Measurements from ENCODE around the gene LSM12.
"Not testable (repeated sequence)": the region's sequence is repeated elsewhere in the genome, so short reads cannot be mapped to it uniquely, and the experiment has no call there.

Gene LSM12

GRCh38 chr17:44037471-44037870 is 29.0 kb downstream of the LSM12 start:
- no peak overlapping the region for H3K4me3 ChIP-seq (ENCODE audit: low read depth, low read length)
- no peak for TF ChIP-seq CTCF (IDR thresholded peaks at IDR 0.05; ENCODE audit: borderline replicate concordance, insufficient read depth, low read depth, low read length)

- not testable (repeated sequence) for H3K4me3 ChIP-seq (ENCODE audit: low read depth, low read length)
These were observed 31.8 kb downstream of the LSM12 start for GRCh38 chr17:44034688-44035087.

GRCh38 chr17:44033861-44034408 is 32.5 kb downstream of the LSM12 start:
- TF ChIP-seq CTCF (IDR thresholded peaks at IDR 0.05; ENCODE audit: borderline replicate concordance, insufficient read depth, low read depth, low read length), result no peak
- H3K4me3 ChIP-seq (ENCODE audit: low read depth, low read length), result no peak overlapping the region

GRCh38 chr17:44030482-44030881 is 36.0 kb downstream of the LSM12 start:
- no peak for TF ChIP-seq CTCF (IDR thresholded peaks at IDR 0.05; ENCODE audit: borderline replicate concordance, insufficient read depth, low read depth, low read length)

GRCh38 chr17:44029736-44030135 is 36.7 kb downstream of the LSM12 start:
- no peak overlapping the region for H3K4me3 ChIP-seq (ENCODE audit: low read depth, low read length)
- no peak for TF ChIP-seq CTCF (IDR thresholded peaks at IDR 0.05; ENCODE audit: borderline replicate concordance, insufficient read depth, low read depth, low read length)

More at GRCh38 chr17:44030482-44030881, 36.0 kb downstream of the LSM12 start:
- no peak overlapping the region for H3K4me3 ChIP-seq (ENCODE audit: low read depth, low read length)

- no peak overlapping the region for H3K4me3 ChIP-seq (ENCODE audit: low read depth, low read length)
- no peak for TF ChIP-seq CTCF (IDR thresholded peaks at IDR 0.05; ENCODE audit: borderline replicate concordance, insufficient read depth, low read depth, low read length)
These were observed 41.6 kb downstream of the LSM12 start for GRCh38 chr17:44024853-44025252.

- H3K4me3 ChIP-seq (ENCODE audit: low read depth, low read length), result no peak overlapping the region
- no peak for TF ChIP-seq CTCF (IDR thresholded peaks at IDR 0.05; ENCODE audit: borderline replicate concordance, insufficient read depth, low read depth, low read length)
These were observed 42.2 kb downstream of the LSM12 start for GRCh38 chr17:44024271-44024663.
